ENCODE results near the gene CLSTN2. TPM values are rescaled to one million over a fixed set of nuclear protein-coding genes. Genes with fewer than 3 reads are reported as not detected.

CLSTN2 gene
- total RNA-seq, 1 experiment from 2014 or later, result not detected

- Histone ChIP-seq H3K9ac (ENCODE audit: low read length) (no peak overlapping the region), H3F3A (ENCODE audit: low read length, unreplicated experiment) (no peaks in the 10 kb centered on the region), H3K36me3 (ENCODE audit: low read depth, low read length) (no peaks in the 10 kb centered on the region), H4K20me1 (ENCODE audit: low read length) (no peaks in the 10 kb centered on the region), H3K4me2 (ENCODE audit: low read length) (no peak overlapping the region), H3K79me2 (ENCODE audit: low read length) (no peaks in the 10 kb centered on the region), H2AFZ (ENCODE audit: low read length) (no peak overlapping the region), H3K27ac (ENCODE audit: low read length) (no peak overlapping the region), H3K9me2 (replicated peaks; ENCODE audit: low read length) (no peaks in the 10 kb centered on the region), H3K4me1 (ENCODE audit: insufficient read depth, low read length) (no peaks in the 10 kb centered on the region), H3K27me3 (ENCODE audit: low read length) (0 out of 2 replicates have a peak, but pooled peaks cover 4% of the 10 kb centered on the region), H3K4me3 (ENCODE audit: low read length) (no peak overlapping the region), H3K9me3 (ENCODE audit: low read length) (no peaks in the 10 kb centered on the region)
- ChIA-PET CTCF (no interaction called here), POLR2A (ENCODE audit: unreplicated experiment) (no interaction called here)
- BruUV-seq (replicated peaks), result no TSS peak
- no peak for DNase-seq
- TF ChIP-seq EZH2 (IDR thresholded peaks at IDR 0.05; ENCODE audit: low read length, unreplicated experiment) (no peak), EZH2phosphoT487 (IDR thresholded peaks at IDR 0.05; ENCODE audit: borderline replicate concordance, low read length) (no peak), CTCF (conservative IDR thresholded peaks at IDR 0.05; ENCODE audit: low read depth, low read length) (no peak)
- intact Hi-C loops (cut with micrococcal nuclease), result no loop called here
- no peak for ATAC-seq
Measured at GRCh38 chr3:140505876-140506275, 570.9 kb downstream of the CLSTN2 start.

- TF ChIP-seq CTCF (conservative IDR thresholded peaks at IDR 0.05; ENCODE audit: low read depth, low read length) (no peak), EZH2 (IDR thresholded peaks at IDR 0.05; ENCODE audit: low read length, unreplicated experiment) (no peak), EZH2phosphoT487 (IDR thresholded peaks at IDR 0.05; ENCODE audit: borderline replicate concordance, low read length) (no peak)
- H3K27me3 ChIP-seq (ENCODE audit: low read length), result no peaks in the 10 kb centered on the region
- H3K4me3 ChIP-seq (ENCODE audit: low read length), result no peak overlapping the region
- H2AFZ ChIP-seq (ENCODE audit: low read length), result no peak overlapping the region
- H3K9me3 ChIP-seq (ENCODE audit: low read length), result no peaks in the 10 kb centered on the region
- no peak overlapping the region for H3K27ac ChIP-seq (ENCODE audit: low read length)
- DNase-seq (no peak), ATAC-seq (no peak)
- no peaks in the 10 kb centered on the region for H3K4me1 ChIP-seq (ENCODE audit: insufficient read depth, low read length)
- POLR2A ChIA-PET (ENCODE audit: unreplicated experiment), result no interaction called here
- no peaks in the 10 kb centered on the region for H3K36me3 ChIP-seq (ENCODE audit: low read depth, low read length)
- H4K20me1 ChIP-seq (ENCODE audit: low read length), result no peaks in the 10 kb centered on the region
- H3K9ac ChIP-seq (ENCODE audit: low read length), result no peak overlapping the region
- BruUV-seq (replicated peaks), result no TSS peak
- no peak overlapping the region for H3K4me2 ChIP-seq (ENCODE audit: low read length)
- no peaks in the 10 kb centered on the region for H3K9me2 ChIP-seq (replicated peaks; ENCODE audit: low read length)
- intact Hi-C loops (cut with micrococcal nuclease), result no loop called here
- CTCF ChIA-PET, result no interaction called here
- no peaks in the 10 kb centered on the region for H3K79me2 ChIP-seq (ENCODE audit: low read length)
- no peaks in the 10 kb centered on the region for H3F3A ChIP-seq (ENCODE audit: low read length, unreplicated experiment)
Measured at GRCh38 chr3:140508550-140508949, 573.6 kb downstream of the CLSTN2 start.

- no peak overlapping the region for H3K4me3 ChIP-seq (ENCODE audit: low read length)
- H4K20me1 ChIP-seq (ENCODE audit: low read length), result no peaks in the 10 kb centered on the region
- no peak overlapping the region for H3K4me2 ChIP-seq (ENCODE audit: low read length)
- DNase-seq (no peak), ATAC-seq (no peak)
- H3K9me3 ChIP-seq (ENCODE audit: low read length), result no peaks in the 10 kb centered on the region
- ChIA-PET POLR2A (ENCODE audit: unreplicated experiment) (no interaction called here), CTCF (no interaction called here)
- BruUV-seq (replicated peaks), result no TSS peak
- TF ChIP-seq CTCF (conservative IDR thresholded peaks at IDR 0.05; ENCODE audit: low read depth, low read length) (no peak), EZH2 (IDR thresholded peaks at IDR 0.05; ENCODE audit: low read length, unreplicated experiment) (no peak), EZH2phosphoT487 (IDR thresholded peaks at IDR 0.05; ENCODE audit: borderline replicate concordance, low read length) (no peak)
- no peaks in the 10 kb centered on the region for H3K36me3 ChIP-seq (ENCODE audit: low read depth, low read length)
- intact Hi-C loops (cut with micrococcal nuclease), result no loop called here
- no peaks in the 10 kb centered on the region for H3K4me1 ChIP-seq (ENCODE audit: insufficient read depth, low read length)
- no peak overlapping the region for H2AFZ ChIP-seq (ENCODE audit: low read length)
- no peak overlapping the region for H3K27ac ChIP-seq (ENCODE audit: low read length)
- no peak overlapping the region for H3K9ac ChIP-seq (ENCODE audit: low read length)
- no peaks in the 10 kb centered on the region for H3F3A ChIP-seq (ENCODE audit: low read length, unreplicated experiment)
- no peaks in the 10 kb centered on the region for H3K9me2 ChIP-seq (replicated peaks; ENCODE audit: low read length)
- H3K79me2 ChIP-seq (ENCODE audit: low read length), result no peaks in the 10 kb centered on the region
- no peaks in the 10 kb centered on the region for H3K27me3 ChIP-seq (ENCODE audit: low read length)
Measured at GRCh38 chr3:140509534-140509933, 574.5 kb downstream of the CLSTN2 start.

Data from PC-3 (cell line).